Activated CD4-positive, CD25-positive, alpha-beta regulatory T cell (primary cell): Measurements from ENCODE around the gene ZNF92.
"Not testable (repeated sequence)": the region's sequence is repeated elsewhere in the genome, so short reads cannot be mapped to it uniquely, and the experiment has no call there.

Source experiments
- DNase-seq, 4 experiments: peaks; one replicate each; lab custom pipeline; 2025; lab: John Stamatoyannopoulos, UW

The ZNF92 gene

GRCh38 chr7:65423286-65423685, 49.6 kb downstream of the ZNF92 start:
- DNase-seq, result not testable (repeated sequence)

- no peak for DNase-seq
Observed at GRCh38 chr7:65429642-65430343, 56.1 kb downstream of the ZNF92 start.

- DNase-seq, result no peak
Observed at GRCh38 chr7:65430344-65431186, 56.9 kb downstream of the ZNF92 start.

GRCh38 chr7:65434307-65434706, 60.7 kb downstream of the ZNF92 start:
- DNase-seq, result no peak

- no peak for DNase-seq
Observed at GRCh38 chr7:65436163-65436562, 62.5 kb downstream of the ZNF92 start.

GRCh38 chr7:65438598-65438997, 64.9 kb downstream of the ZNF92 start:
- DNase-seq, result no peak

- DNase-seq, result no peak
Observed at GRCh38 chr7:65441010-65441409, 67.4 kb downstream of the ZNF92 start.

- DNase-seq, result no peak
Observed at GRCh38 chr7:65444205-65444842, 70.7 kb downstream of the ZNF92 start.

- no peak for DNase-seq
Observed at GRCh38 chr7:65444899-65445823, 71.5 kb downstream of the ZNF92 start.

GRCh38 chr7:65447041-65447440, 73.4 kb downstream of the ZNF92 start:
- not testable (repeated sequence) for DNase-seq

- no peak for DNase-seq
Observed at GRCh38 chr7:65448816-65449504, 75.3 kb downstream of the ZNF92 start.

- DNase-seq, result no peak
Observed at GRCh38 chr7:65449505-65449852, 75.8 kb downstream of the ZNF92 start.
